ENCODE measurements around the gene MYO5A. TPM values are rescaled to one million over a fixed set of nuclear protein-coding genes. Genes with fewer than 3 reads are reported as not detected.

The MYO5A gene
- total and polyA plus RNA-seq, 10 of the 15 experiments (the other 5 are each of a cell fraction or from before 2014, with no cell fraction given) = 4.2 to 42.9 (median 31.1) TPM

DNA sequence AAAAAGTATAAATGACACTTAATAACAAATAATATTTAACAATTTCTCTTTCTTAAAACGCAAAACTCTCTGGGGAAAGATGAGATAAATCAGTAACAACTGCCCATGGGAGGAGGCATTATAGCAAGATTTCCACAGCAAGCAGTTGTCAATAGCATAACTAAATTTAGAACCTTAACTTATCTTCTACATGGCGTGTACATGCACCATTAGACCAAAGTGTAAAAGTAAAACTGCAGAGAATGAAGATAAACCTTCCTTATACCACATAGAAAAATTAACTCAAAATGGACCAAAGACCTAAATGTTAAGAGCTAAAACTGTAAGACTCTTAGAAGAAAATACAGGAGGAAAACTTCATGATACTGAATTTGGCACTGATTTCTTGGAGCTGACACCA lies 39.9 kb downstream of the MYO5A start:
- FAIRE-seq (no peak), DNase-seq (ENCODE audit: low read depth, low spot score) (no peak), ATAC-seq (no peak)
- BruUV-seq (replicated peaks) = no TSS peak
- Histone ChIP-seq H4K20me1 (ENCODE audit: control insufficient read depth, insufficient read depth) (no peaks in the 10 kb centered on the region), H3K9ac (ENCODE audit: control insufficient read depth, insufficient read depth, low read length) (no peak overlapping the region), H2AFZ (ENCODE audit: control insufficient read depth, low read depth, low read length) (no peak overlapping the region), H3K4me3 (no peak overlapping the region), H3K4me1 (ENCODE audit: control insufficient read depth, insufficient read depth, low read length) (peaks cover 7% of the 10 kb centered on the region; the same call in 1 of the 2 replicates), H3K36me3 (ENCODE audit: control insufficient read depth in 2 of 2, insufficient read depth in 2 of 2, low read length in 1 of 2) (no peaks in the 10 kb centered on the region), H3K27ac (ENCODE audit: control insufficient read depth, insufficient read depth) (no peak overlapping the region), H3K79me2 (ENCODE audit: control insufficient read depth, insufficient read depth, low read length) (peaks cover 11% of the 10 kb centered on the region), H3K27me3 (replicated peaks in 1 of 2; ENCODE audit: control insufficient read depth in 2 of 2, insufficient read depth in 2 of 2, low read length in 1 of 2) (no peaks in the 10 kb centered on the region), H3K9me3 (replicated peaks; ENCODE audit: control insufficient read depth, insufficient read depth, low read length) (no peaks in the 10 kb centered on the region), H3K4me2 (ENCODE audit: control insufficient read depth, insufficient read depth) (no peak overlapping the region)
- no peak for TF ChIP-seq SREBF1 (IDR thresholded peaks at IDR 0.05; ENCODE audit: low read length)
- TF ChIP-seq, protein P1, sequence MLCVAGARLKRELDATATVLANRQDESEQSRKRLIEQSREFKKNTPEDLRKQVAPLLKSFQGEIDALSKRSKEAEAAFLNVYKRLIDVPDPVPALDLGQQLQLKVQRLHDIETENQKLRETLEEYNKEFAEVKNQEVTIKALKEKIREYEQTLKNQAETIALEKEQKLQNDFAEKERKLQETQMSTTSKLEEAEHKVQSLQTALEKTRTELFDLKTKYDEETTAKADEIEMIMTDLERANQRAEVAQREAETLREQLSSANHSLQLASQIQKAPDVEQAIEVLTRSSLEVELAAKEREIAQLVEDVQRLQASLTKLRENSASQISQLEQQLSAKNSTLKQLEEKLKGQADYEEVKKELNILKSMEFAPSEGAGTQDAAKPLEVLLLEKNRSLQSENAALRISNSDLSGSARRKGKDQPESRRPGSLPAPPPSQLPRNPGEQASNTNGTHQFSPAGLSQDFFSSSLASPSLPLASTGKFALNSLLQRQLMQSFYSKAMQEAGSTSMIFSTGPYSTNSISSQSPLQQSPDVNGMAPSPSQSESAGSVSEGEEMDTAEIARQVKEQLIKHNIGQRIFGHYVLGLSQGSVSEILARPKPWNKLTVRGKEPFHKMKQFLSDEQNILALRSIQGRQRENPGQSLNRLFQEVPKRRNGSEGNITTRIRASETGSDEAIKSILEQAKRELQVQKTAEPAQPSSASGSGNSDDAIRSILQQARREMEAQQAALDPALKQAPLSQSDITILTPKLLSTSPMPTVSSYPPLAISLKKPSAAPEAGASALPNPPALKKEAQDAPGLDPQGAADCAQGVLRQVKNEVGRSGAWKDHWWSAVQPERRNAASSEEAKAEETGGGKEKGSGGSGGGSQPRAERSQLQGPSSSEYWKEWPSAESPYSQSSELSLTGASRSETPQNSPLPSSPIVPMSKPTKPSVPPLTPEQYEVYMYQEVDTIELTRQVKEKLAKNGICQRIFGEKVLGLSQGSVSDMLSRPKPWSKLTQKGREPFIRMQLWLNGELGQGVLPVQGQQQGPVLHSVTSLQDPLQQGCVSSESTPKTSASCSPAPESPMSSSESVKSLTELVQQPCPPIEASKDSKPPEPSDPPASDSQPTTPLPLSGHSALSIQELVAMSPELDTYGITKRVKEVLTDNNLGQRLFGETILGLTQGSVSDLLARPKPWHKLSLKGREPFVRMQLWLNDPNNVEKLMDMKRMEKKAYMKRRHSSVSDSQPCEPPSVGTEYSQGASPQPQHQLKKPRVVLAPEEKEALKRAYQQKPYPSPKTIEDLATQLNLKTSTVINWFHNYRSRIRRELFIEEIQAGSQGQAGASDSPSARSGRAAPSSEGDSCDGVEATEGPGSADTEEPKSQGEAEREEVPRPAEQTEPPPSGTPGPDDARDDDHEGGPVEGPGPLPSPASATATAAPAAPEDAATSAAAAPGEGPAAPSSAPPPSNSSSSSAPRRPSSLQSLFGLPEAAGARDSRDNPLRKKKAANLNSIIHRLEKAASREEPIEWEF (IDR thresholded peaks at IDR 0.05; ENCODE audit: insufficient replicate concordance, low read depth, low read length) = no peak
- 100% methylated on average over 2 of the region's 2 CpGs for WGBS (ENCODE audit: insufficient coverage, insufficient replicate concordance, low lambda C conversion rate, missing lambda C conversion rate)
- intact Hi-C loops (cut with micrococcal nuclease; ENCODE audit: unreplicated experiment) (no loop called here), in situ Hi-C loops (cut with MboI) (no loop called here)
- POLR2A ChIA-PET = no interaction called here
- SMC1A ChIA-PET (ENCODE audit: uncharacterized antibody, unreplicated experiment) = interaction anchor here (1.0 to 3.4 kb wide), 2 partner anchors 9 to 14 kb away, joined by 3 to 14 read pairs; no protein-coding TSS in a partner anchor
- RAD21 ChIA-PET (ENCODE audit: unreplicated experiment) = no interaction called here
- CTCF ChIA-PET = no interaction called here
